DOHH2 (cell line): Measurements from ENCODE around the gene NAA38.

Experiments
- H3F3A ChIP-seq: fragments of 200-600 bp; sonication (generic), shearing (Covaris generic); 2 replicates; pipeline ENCODE4 v1.6.0; 2016; ENCODE audit warnings: antibody characterized with exemption, mild to moderate bottlenecking; ENCODE audit not compliant: control insufficient read depth, insufficient read depth
- H3K27ac ChIP-seq: fragments of 200-600 bp; sonication (generic); 2 replicates; pipeline ENCODE4 v1.5.1; 2014; ENCODE audit warnings: low read depth, mild to moderate bottlenecking, low read length, moderate library complexity
- H3K27me3 ChIP-seq: fragments of 200-600 bp; sonication (generic); 2 replicates; pipeline ENCODE4 v1.6.1; 2014; ENCODE audit warnings: mild to moderate bottlenecking, low read length, mixed read lengths; ENCODE audit not compliant: control insufficient read depth
- H3K36me3 ChIP-seq: fragments of 200-600 bp; sonication (generic); 2 replicates; pipeline ENCODE4 v1.6.1; 2014; ENCODE audit warnings: mild to moderate bottlenecking, low read length, moderate library complexity, mixed read lengths; ENCODE audit not compliant: control insufficient read depth
- H3K4me1 ChIP-seq: fragments of 200-600 bp; sonication (generic); 2 replicates; pipeline ENCODE4 v1.6.1; 2014; ENCODE audit warnings: mild to moderate bottlenecking, low read length, mixed read lengths; ENCODE audit not compliant: control insufficient read depth
- H3K4me2 ChIP-seq: fragments of 200-600 bp; sonication (generic); 2 replicates; pipeline ENCODE4 v1.6.0; 2014; ENCODE audit warnings: mild to moderate bottlenecking, low read length, moderate library complexity
- H3K4me3 ChIP-seq: fragments of 200-600 bp; sonication (generic); 2 replicates; pipeline ENCODE4 v1.5.1; 2014; ENCODE audit warnings: mild to moderate bottlenecking, low read length, mixed read lengths
- H3K79me2 ChIP-seq: fragments of 200-600 bp; sonication (generic); 2 replicates; pipeline ENCODE4 v1.6.1; 2014; ENCODE audit warnings: mild to moderate bottlenecking, low read length, mixed read lengths; ENCODE audit not compliant: control insufficient read depth
- H3K9me2 ChIP-seq: fragments of 200-600 bp; sonication (generic); replicated peaks from 2 replicates; pipeline ENCODE4 v1.6.1; 2014; ENCODE audit warnings: mild to moderate bottlenecking, low read length, mixed read lengths; ENCODE audit not compliant: control insufficient read depth
- H3K9me3 ChIP-seq: fragments of 200-600 bp; sonication (generic); 2 replicates; pipeline ENCODE4 v1.6.1; 2014; ENCODE audit warnings: antibody characterized with exemption, low read length, mixed read lengths; ENCODE audit not compliant: control insufficient read depth, insufficient read depth
- H4K20me1 ChIP-seq: fragments of 200-600 bp; sonication (generic); 2 replicates; pipeline ENCODE4 v1.6.0; 2014; ENCODE audit warnings: low read depth, mild to moderate bottlenecking, antibody characterized with exemption, low read length, moderate library complexity; ENCODE audit not compliant: control insufficient read depth, insufficient read depth
- EZH2phosphoT487 ChIP-seq: fragments of 200-600 bp; sonication (generic); IDR thresholded peaks from 2 replicates; pipeline ENCODE4 v1.6.1; 2017; ENCODE audit warnings: borderline replicate concordance, mild to moderate bottlenecking, antibody characterized with exemption, low read length, moderate library complexity, mixed read lengths
- TF ChIP-seq, protein P1 (sequence below): fragments of 200-600 bp; sonication (generic); IDR thresholded peaks from one replicate; pipeline ENCODE4 v1.5.1; 2014; ENCODE audit warnings: antibody characterized with exemption, mild to moderate bottlenecking, low read depth, low read length; ENCODE audit not compliant: poor library complexity, severe bottlenecking

Gene NAA38

DNA sequence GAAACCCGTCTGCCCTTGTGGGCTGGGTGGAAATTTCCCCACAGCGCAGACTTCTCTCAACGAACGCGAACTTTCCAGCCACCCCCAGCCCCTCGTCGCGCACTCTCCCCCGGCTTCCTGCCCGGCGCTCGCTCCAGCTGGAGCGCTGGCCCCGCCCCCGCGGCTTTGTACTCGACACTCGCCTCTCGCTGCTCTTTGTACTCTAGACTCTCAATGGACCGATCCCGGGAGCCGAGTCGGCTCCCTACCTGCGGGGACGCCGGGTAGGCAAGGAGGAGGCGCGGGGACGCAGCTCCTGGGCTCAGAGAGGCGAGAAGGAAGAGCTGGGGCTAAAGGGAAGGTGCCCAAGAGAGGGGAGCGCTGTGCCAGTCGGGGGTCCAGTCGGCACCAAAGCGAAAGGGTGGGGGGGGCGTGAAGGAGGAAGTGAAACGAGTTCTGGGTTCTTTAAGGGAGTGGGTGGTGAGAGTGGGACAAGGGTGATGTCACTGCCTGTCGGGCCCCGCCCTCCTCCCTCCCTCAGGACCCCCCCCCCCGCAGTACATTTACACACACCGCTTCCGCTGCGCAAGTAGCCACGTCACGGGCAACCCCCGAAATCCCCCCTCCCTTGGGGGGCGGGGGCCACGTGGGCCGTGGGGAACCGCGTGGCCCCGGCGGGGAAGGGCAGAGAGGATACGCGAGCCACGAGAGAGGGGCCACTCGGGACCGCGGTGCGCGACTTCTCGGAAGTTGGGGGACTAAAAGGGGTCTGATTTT is 13.6 kb downstream of the NAA38 start:
- H3F3A ChIP-seq, result peaks cover 32% of the 10 kb centered on the region
- peak overlapping the region; percentile 93 for H3K4me2 ChIP-seq
- peaks cover 8% of the 10 kb centered on the region; the same call in 1 of the 2 replicates for H4K20me1 ChIP-seq
- peaks cover 36% of the 10 kb centered on the region for H3K4me1 ChIP-seq
- no peaks in the 10 kb centered on the region for H3K9me2 ChIP-seq
- H3K9me3 ChIP-seq, result no peaks in the 10 kb centered on the region
- peaks cover 74% of the 10 kb centered on the region for H3K36me3 ChIP-seq
- H3K27ac ChIP-seq, result peak overlapping the region; percentile 96
- H3K79me2 ChIP-seq, result peaks cover 74% of the 10 kb centered on the region
- H3K27me3 ChIP-seq, result no peaks in the 10 kb centered on the region
- TF ChIP-seq, protein P1, sequence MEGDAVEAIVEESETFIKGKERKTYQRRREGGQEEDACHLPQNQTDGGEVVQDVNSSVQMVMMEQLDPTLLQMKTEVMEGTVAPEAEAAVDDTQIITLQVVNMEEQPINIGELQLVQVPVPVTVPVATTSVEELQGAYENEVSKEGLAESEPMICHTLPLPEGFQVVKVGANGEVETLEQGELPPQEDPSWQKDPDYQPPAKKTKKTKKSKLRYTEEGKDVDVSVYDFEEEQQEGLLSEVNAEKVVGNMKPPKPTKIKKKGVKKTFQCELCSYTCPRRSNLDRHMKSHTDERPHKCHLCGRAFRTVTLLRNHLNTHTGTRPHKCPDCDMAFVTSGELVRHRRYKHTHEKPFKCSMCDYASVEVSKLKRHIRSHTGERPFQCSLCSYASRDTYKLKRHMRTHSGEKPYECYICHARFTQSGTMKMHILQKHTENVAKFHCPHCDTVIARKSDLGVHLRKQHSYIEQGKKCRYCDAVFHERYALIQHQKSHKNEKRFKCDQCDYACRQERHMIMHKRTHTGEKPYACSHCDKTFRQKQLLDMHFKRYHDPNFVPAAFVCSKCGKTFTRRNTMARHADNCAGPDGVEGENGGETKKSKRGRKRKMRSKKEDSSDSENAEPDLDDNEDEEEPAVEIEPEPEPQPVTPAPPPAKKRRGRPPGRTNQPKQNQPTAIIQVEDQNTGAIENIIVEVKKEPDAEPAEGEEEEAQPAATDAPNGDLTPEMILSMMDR, result no peak
- TF ChIP-seq EZH2phosphoT487, result no peak
- H3K4me3 ChIP-seq, result peak overlapping the region; percentile 87

DNA sequence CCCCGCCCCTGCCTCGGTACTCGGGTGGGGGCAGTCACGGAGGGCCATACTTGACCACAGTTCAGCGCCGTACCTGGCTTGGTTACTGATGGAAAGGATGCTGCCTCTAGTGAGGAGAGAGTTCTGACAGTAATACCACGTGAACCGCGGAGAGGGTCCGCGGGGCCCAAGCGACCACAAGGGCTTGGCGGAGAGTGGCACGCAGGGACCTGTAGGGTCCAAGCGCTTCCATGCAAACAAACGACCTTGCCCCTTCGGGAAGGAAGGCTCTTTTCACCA is 14.2 kb downstream of the NAA38 start:
- H4K20me1 ChIP-seq, result peaks cover 8% of the 10 kb centered on the region; the same call in 1 of the 2 replicates
- H3K4me2 ChIP-seq, result peak overlapping the region; percentile 93
- H3K27me3 ChIP-seq, result no peaks in the 10 kb centered on the region

DNA sequence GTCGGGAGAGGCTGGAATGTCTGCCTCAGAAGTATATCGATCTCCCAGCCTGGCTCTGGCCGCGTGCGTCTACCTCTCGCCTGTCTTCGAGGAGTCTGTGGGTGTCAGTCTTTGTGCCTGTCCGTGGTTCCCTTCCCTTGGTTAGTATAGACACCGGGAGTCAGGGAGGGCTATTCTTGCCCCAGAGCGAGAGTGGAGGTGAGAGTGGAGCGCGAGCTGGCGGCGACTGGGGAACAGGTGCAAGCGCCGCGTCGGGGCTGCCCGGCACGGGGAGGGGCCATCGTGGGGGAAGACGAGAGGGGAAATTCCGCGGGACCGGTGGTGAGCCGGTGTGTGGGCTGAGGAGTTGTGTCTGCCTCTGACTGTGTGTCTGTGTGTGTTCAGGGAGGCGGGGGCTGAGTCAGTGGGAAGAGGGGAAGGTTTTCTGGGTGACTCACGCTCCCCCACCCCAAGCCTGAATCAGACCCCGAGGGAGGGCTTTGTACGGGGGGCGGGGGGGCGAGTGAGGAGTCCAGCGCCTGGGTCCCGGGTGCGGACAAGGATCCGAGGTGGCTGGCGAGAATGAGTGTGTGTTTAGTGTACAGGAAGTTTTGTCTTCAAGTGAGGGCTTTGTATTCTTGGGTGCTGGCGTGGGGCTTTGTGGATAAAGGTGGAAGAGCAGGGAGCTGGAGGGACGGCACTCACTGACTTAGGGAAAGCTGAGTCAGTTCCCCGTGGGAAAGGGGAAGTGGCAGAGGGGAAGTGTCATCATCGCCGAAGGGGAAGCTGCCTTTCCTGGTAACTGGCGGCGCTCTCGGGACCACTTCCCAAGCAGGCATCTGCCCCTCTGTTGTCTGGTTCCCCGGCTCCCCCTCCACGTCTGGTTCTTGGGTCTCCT is 14.7 kb downstream of the NAA38 start:
- H3K4me1 ChIP-seq, result peaks cover 44% of the 10 kb centered on the region
- peak overlapping the region; percentile 96 for H3K27ac ChIP-seq
- H3F3A ChIP-seq, result peaks cover 37% of the 10 kb centered on the region
- no peaks in the 10 kb centered on the region for H3K9me3 ChIP-seq
- peak overlapping the region; percentile 87 for H3K4me3 ChIP-seq
- H4K20me1 ChIP-seq, result peaks cover 8% of the 10 kb centered on the region; the same call in 1 of the 2 replicates
- no peak for TF ChIP-seq EZH2phosphoT487
- TF ChIP-seq, protein P1, result no peak
- H3K79me2 ChIP-seq, result peaks cover 81% of the 10 kb centered on the region
- H3K4me2 ChIP-seq, result peak overlapping the region; percentile 93
- peaks cover 69% of the 10 kb centered on the region for H3K36me3 ChIP-seq
- no peaks in the 10 kb centered on the region for H3K27me3 ChIP-seq
- H3K9me2 ChIP-seq, result no peaks in the 10 kb centered on the region

More for the DNA sequence above, 14.2 kb downstream of the NAA38 start:
- Histone ChIP-seq H3K9me2 (no peaks in the 10 kb centered on the region), H3K9me3 (no peaks in the 10 kb centered on the region), H3K4me3 (peak overlapping the region; percentile 87), H3K79me2 (peaks cover 78% of the 10 kb centered on the region), H3F3A (peaks cover 34% of the 10 kb centered on the region), H3K27ac (peak overlapping the region; percentile 96), H3K36me3 (peaks cover 73% of the 10 kb centered on the region), H3K4me1 (peaks cover 40% of the 10 kb centered on the region)
- no peak for TF ChIP-seq EZH2phosphoT487
- TF ChIP-seq, protein P1, result peak; percentile 12
